GM12878 (cell line): Measurements from ENCODE around the gene NPFFR2. TPM values are rescaled to one million over a fixed set of nuclear protein-coding genes. Genes with fewer than 3 reads are reported as not detected.

Experiments
- CEBPB ChIP-seq, 2 experiments: fragments of 150-350 bp in 1 of 2; IDR thresholded peaks; 2 replicates each; pipeline ENCODE4 v1.6.1; 2012 to 2014; ENCODE audit warnings: low read depth in 2 of 2, low read length in 2 of 2, borderline replicate concordance in 1 of 2, inconsistent platforms in 1 of 2
- MEF2A ChIP-seq: IDR thresholded peaks from 2 replicates; pipeline ENCODE4 v1.6.1; 2011; ENCODE audit warnings: low read depth, mild to moderate bottlenecking, low read length, moderate library complexity; ENCODE audit not compliant: insufficient read depth
- NFXL1 ChIP-seq: fragments of 450-650 bp; IDR thresholded peaks from 2 replicates; pipeline ENCODE4 v1.6.1; 2017; ENCODE audit warnings: antibody characterized with exemption, mild to moderate bottlenecking, borderline replicate concordance
- NFYA ChIP-seq: IDR thresholded peaks from 2 replicates; pipeline ENCODE4 v1.6.1; 2011; ENCODE audit warnings: low read depth, mild to moderate bottlenecking, low read length, improper control_type of control experiment, borderline replicate concordance
- polyA plus RNA-seq, 11 experiments: library from polyadenylated mRNA; depleted of rRNA in 4 of 11; unstranded in 6 of 11; stranded (reverse) in 5 of 11; fragments of >200 nt; fragmentation: Nextera tagmentation in 4 of 11; fragmentation: Illumina TruSeq in 1 of 11; extraction: Ambion mirVana in 4 of 11; extraction: Trizol in 1 of 11; gene quantifications; 1 replicate in 1 of 11; 2 replicates in 10 of 11; pipeline versions ENCODE4 v1.2.1 to v1.2.3, GENCODE V29; 2011 to 2016; ENCODE audit warnings: inconsistent platforms in 2 of 11, missing spikeins in 2 of 11, low read depth in 1 of 11
- total RNA-seq, 4 experiments: library from RNA; depleted of rRNA in 3 of 4; stranded (reverse); fragments of >200 nt in 3 of 4; fragmentation: Illumina TruSeq in 1 of 4; extraction: Trizol in 1 of 4; gene quantifications; 2 replicates each; pipeline versions ENCODE4 v1.2.1 to v1.2.3, GENCODE V29; 2013 to 2021
- TF ChIP-seq, protein P1 (sequence below): IDR thresholded peaks from 2 replicates; pipeline ENCODE4 v1.6.1; 2012; ENCODE audit warnings: low read length, inconsistent platforms
- TF ChIP-seq, protein P2 (sequence below): fragments of 450-650 bp; IDR thresholded peaks from 2 replicates; pipeline ENCODE4 v1.6.1; 2016; ENCODE audit warnings: mild to moderate bottlenecking
- TF ChIP-seq, protein P3 (sequence below): IDR thresholded peaks from 2 replicates; pipeline ENCODE4 v1.6.1; 2011; ENCODE audit warnings: low read depth, mild to moderate bottlenecking, low read length, moderate library complexity, borderline replicate concordance; ENCODE audit errors: extremely low read depth

The NPFFR2 gene
- total and polyA plus RNA-seq, 10 of the 15 experiments (the other 5 are each of a cell fraction or from before 2014, with no cell fraction given), result not detected

DNA sequence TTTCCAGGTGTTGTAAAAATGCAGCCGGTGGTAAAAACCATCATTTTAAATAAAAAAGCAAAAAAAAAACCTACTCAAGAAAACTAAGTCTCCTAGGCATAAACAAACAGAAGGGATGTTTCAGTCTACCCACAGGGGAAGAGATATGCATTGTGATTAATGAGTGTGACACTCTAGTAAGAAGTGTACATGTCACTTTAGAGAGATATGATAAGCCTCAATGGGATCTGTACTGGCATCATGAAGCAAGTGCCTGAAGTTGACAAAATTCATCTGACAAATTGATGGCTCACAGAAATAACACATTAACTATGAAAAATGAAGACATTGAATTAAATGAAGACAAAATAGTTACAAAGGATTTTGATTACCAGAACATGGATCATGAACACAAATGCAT is 162.7 kb downstream of the NPFFR2 start (continued):
- TF ChIP-seq, protein P1, sequence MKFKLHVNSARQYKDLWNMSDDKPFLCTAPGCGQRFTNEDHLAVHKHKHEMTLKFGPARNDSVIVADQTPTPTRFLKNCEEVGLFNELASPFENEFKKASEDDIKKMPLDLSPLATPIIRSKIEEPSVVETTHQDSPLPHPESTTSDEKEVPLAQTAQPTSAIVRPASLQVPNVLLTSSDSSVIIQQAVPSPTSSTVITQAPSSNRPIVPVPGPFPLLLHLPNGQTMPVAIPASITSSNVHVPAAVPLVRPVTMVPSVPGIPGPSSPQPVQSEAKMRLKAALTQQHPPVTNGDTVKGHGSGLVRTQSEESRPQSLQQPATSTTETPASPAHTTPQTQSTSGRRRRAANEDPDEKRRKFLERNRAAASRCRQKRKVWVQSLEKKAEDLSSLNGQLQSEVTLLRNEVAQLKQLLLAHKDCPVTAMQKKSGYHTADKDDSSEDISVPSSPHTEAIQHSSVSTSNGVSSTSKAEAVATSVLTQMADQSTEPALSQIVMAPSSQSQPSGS, result no peak
- TF ChIP-seq CEBPB (IDR thresholded peaks at IDR 0.05; ENCODE audit: borderline replicate concordance in 1 of 2, low read depth in 2 of 2, low read length in 2 of 2), result no peak
- TF ChIP-seq, protein P2, sequence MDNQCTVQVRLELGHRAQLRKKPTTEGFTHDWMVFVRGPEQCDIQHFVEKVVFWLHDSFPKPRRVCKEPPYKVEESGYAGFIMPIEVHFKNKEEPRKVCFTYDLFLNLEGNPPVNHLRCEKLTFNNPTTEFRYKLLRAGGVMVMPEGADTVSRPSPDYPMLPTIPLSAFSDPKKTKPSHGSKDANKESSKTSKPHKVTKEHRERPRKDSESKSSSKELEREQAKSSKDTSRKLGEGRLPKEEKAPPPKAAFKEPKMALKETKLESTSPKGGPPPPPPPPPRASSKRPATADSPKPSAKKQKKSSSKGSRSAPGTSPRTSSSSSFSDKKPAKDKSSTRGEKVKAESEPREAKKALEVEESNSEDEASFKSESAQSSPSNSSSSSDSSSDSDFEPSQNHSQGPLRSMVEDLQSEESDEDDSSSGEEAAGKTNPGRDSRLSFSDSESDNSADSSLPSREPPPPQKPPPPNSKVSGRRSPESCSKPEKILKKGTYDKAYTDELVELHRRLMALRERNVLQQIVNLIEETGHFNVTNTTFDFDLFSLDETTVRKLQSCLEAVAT, result no peak
- no peak for TF ChIP-seq NFYA
- TF ChIP-seq NFXL1, result no peak
- TF ChIP-seq, protein P3, sequence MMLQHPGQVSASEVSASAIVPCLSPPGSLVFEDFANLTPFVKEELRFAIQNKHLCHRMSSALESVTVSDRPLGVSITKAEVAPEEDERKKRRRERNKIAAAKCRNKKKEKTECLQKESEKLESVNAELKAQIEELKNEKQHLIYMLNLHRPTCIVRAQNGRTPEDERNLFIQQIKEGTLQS, result no peak
- TF ChIP-seq MEF2A, result no peak

Other genes with a start within 250 kb of the NPFFR2 start
- gene GC, start 247.9 kb upstream of the NPFFR2 start, total RNA-seq (2014; rRNA removed), result not detected in 2 replicates
- gene GC, start 247.9 kb upstream of the NPFFR2 start, total RNA-seq (2014; rRNA removed; fragmentation: Illumina TruSeq; extraction: Trizol), result not detected in 2 replicates
- gene GC, start 247.9 kb upstream of the NPFFR2 start, total RNA-seq (2021), result 1.2 and 2.3 TPM in 2 replicates
- not detected in 2 replicates for gene GC, start 247.9 kb upstream of the NPFFR2 start, polyA plus RNA-seq (2011; rRNA removed)
- not detected in 2 replicates for gene GC, start 247.9 kb upstream of the NPFFR2 start, polyA plus RNA-seq (2014; fragmentation: Illumina TruSeq; extraction: Trizol)
- gene GC, start 247.9 kb upstream of the NPFFR2 start, polyA plus RNA-seq (2014; fragmentation: Nextera tagmentation; extraction: Ambion mirVana), result not detected
- gene GC, start 247.9 kb upstream of the NPFFR2 start, polyA plus RNA-seq (2014; rRNA removed), result not detected in 2 replicates
- gene GC, start 247.9 kb upstream of the NPFFR2 start, polyA plus RNA-seq (2016; fragmentation: Nextera tagmentation; extraction: Ambion mirVana), result not detected